GM21737 (cell line): ENCODE results near the gene ALOXE3.
"Not testable (repeated sequence)": the region's sequence is repeated elsewhere in the genome, so short reads cannot be mapped to it uniquely, and the experiment has no call there.

Experiments
- ATAC-seq: cut with Tn5 transposase; IDR thresholded peaks from one replicate; pipeline ENCODE4 v1.9.1; 2021; ENCODE audit warnings: mild to moderate bottlenecking, moderate library complexity; ENCODE audit not compliant: unreplicated experiment

ALOXE3 gene

GRCh38 chr17:8073627-8074484 lies 44.5 kb downstream of the ALOXE3 start:
- no peak for ATAC-seq

- no peak for ATAC-seq
Observed at GRCh38 chr17:8072729-8073461, 45.4 kb downstream of the ALOXE3 start.

DNA sequence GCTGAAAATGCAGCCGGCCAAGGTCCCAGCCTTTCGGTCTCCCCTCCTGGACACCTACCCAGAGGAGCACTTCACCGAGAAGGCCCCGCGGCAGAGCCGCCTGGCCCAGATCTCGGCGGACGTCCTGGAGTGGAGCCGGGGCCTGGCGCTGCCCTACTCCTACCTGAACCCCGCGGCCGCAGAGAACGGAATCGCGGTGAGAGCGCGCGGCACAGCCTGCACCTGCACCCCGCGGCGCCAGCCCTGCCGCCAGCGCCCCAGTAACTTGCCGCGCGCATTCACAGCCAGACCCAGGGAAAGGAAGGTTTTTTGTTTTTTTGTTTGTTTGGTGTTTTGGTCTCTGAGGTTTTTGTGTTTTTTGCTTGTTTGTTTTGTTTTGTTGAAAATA lies 46.0 kb downstream of the ALOXE3 start:
- ATAC-seq, result no peak

- no peak for ATAC-seq
Observed at GRCh38 chr17:8071496-8071895, 46.8 kb downstream of the ALOXE3 start.

DNA sequence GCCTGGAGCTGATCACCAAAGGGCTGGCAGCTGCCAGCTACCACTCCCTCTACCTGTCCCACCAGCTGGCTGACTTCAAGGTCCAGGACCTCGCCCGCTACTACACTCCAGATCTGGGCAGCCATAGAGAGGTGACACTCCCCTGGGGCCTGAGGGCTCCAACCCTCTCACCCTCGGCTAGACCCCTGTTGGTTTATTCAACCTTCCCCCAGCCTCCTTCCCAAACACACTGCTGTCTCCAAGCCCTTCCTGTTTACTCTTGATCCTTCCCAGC lies 48.8 kb downstream of the ALOXE3 start:
- no peak for ATAC-seq

DNA sequence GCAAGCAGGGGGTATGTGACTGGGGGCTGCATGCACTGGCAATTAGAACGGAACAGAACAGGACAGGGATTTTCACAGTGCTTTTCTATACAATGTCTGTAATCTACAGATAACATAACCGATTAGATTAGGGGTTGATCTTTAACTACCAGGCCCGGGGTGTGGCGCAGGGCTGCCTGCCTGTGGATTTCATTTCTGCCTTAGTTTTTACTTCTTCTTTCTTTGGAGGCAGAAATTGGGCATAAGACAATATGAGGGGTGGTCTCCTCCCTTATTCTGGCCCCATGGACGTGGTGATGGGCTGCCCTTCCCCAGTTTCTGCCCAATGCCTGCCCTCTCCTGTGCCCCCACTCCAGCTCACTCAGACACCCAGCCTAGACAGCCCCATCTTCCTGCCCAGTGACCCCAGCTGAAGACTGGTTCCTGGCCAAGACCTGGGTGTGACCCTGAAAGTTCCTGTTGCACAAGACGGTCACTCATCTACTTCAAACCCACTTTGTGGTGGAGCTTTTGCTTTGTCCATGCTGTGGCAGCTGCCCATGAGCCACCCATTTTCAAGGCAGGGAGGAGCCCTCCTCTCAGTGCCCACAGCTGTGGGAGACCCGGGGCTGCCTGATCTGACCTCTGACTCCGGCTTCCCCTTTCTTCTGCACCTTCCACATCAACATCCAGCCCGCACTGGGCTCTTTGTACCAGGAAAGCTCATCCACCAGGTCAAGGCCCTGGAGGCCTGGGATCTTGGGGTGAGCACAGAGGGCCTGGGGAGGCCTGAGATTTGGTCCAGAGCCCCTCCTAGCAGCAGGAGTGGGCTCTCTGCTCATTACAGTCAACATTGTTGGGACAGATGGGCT lies 49.4 kb downstream of the ALOXE3 start:
- ATAC-seq, result no peak

- ATAC-seq, result no peak
Observed at GRCh38 chr17:8067806-8068205, 50.5 kb downstream of the ALOXE3 start.

GRCh38 chr17:8066841-8067775 lies 51.2 kb downstream of the ALOXE3 start:
- no peak for ATAC-seq

GRCh38 chr17:8064561-8065019 lies 53.7 kb downstream of the ALOXE3 start:
- no peak for ATAC-seq

DNA sequence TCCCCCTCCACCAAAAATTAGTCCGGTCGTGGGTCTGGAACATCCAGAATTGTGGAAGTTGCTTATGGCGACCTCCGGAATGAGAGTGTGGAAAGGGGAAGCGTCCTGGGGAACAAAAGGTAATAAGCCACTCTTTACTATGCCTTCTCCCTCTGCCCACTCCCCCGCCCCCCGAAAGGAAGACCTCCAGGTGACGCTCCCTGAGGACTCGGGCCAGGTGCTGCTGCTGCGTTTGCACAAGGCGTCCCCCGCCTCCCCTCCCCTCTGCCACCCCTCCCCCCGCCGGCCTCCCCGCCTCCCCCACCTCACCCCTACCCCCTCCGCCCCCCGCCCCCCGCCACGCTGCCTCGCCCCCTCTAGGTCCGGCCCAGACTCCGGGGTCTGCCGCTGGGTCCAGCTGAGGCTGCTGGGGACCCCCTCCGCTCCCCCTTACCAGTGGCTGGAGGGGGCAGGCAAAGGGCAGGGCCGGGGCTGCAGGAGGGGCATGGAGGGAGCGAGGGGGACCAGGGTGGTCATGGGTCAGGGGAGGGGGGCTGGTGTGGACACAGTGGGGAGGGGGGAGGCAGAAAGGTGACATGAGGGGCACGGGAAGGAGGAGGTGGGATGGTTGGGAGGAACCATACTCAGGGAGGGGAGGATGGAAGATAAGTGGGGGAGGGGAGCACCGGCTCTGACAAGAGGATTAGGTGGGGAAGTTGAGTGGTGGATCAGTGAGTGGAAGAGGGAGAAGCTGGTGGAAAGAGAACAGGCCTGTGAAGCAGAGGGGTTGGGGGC lies 54.4 kb downstream of the ALOXE3 start:
- ATAC-seq, result no peak

- no peak for ATAC-seq
Observed at GRCh38 chr17:8062807-8063483, 55.4 kb downstream of the ALOXE3 start.

DNA sequence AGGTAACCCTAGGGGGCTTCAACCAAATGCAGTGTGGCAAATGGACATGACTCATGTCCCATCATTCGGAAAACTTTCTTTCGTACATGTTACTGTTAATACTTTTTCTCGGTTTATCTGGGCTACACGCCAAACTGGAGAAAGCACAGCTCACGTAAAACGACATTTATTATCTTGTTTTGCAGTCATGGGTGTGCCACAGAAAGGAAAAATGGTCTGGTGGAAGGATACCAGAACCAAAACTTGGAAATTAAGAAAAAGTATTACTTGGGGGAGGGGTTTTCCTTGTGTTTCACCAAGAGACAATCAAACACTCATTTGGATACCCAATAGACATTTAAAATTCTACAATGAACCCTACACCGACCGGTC lies 55.9 kb downstream of the ALOXE3 start:
- ATAC-seq, result no peak

DNA sequence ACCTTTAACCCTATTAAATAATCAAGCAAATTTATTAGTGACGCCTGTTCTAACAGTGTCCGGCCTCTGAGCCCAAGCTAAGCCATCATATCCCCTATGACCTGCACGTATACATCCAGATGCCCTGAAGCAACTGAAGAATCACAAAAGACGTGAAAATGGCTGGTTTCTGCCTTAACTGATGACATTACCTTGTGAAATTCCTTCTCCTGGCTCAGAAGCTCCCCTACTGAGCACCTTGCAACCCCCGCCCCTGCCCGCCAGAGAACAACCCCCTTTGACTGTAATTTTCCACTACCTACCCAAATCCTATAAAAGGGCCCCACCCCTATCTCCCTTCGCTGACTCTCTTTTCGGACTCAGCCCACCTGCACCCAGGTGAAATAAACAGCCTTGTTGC lies 56.5 kb downstream of the ALOXE3 start:
- not testable (repeated sequence) for ATAC-seq

DNA sequence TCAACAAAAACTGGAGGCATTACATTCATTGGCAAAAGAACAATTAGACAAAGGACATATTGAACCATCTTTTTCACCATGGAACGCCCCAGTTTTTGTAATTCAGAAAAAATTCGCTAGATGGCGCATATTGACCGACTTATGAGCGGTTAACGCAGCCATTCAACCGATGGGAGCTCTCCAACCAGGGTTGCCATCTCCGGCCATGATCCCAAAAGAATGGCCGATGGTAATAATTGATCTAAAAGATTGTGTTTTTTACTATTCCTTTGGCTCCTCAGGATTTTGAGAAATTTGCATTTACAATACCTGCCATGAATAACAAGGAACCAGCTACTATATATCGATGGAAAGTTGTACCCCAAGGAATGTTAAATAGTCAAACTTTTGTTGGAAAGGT lies 58.0 kb downstream of the ALOXE3 start:
- ATAC-seq, result no peak

DNA sequence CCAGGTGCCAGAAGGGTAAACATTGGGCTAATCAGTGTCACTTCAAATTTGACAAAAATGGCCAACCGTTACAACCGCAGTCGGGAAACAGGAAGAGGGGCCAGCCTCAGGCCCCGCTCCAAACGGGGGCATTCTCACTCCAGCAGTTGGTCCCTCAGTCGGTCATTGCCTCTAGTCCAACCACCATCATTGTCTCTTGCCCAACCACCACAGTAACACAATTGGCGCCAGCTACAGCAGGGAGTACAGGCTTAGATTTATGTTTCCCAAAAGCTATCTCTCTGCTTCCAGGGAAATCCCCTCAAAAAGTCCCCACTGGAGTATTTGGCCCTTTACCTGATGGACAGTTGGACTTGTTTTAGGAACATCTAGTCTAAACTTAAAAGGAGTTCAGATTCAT lies 59.2 kb downstream of the ALOXE3 start:
- ATAC-seq, result no peak

GRCh38 chr17:8057691-8058114 lies 60.6 kb downstream of the ALOXE3 start:
- ATAC-seq, result no peak

DNA sequence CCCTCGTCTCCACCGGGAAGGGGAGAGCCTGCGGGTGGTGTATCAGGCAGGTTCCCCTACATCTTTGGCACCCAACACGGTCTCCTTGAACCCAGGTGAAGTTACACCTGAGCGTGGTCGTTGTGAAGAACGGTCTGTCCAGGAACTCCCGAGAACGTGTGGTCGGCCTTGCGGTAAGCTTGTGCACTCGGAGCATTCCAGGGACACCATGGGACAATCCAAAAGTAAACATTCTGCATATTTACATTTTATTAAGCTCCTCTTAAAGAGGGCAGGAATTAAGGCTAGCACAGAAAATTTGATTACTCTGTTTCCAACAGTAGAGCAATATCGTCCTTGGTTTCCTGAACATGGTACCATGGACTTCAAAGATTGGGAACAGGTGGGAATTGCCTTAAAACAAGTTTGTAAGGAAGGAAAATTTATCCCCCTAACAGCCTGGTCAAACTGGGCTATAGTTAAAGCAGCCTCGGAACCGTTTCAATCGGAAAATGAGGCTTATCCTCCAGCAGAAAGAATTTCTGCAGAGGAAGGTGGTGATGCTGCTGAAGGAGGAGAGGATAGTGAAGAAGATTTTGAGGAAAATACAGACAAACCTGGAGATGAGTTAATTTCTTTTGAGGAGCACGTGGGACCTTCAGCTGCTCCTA lies 61.2 kb downstream of the ALOXE3 start:
- ATAC-seq, result no peak

- ATAC-seq, result no peak
Observed at GRCh38 chr17:8056232-8056975, 61.9 kb downstream of the ALOXE3 start.
